ENCODE results near the gene CAMK2B.

Gene CAMK2B

GRCh38 chr7:44308596-44309270, 16.7 kb downstream of the CAMK2B start:
- no peak for DNase-seq

GRCh38 chr7:44307905-44308595, 17.3 kb downstream of the CAMK2B start:
- no peak for DNase-seq

- peak; percentile 5 for DNase-seq
Observed at GRCh38 chr7:44307301-44307900, 18.0 kb downstream of the CAMK2B start.

GRCh38 chr7:44306606-44307005, 18.8 kb downstream of the CAMK2B start:
- no peak for DNase-seq

- DNase-seq, result no peak
Observed at GRCh38 chr7:44305564-44306507, 19.6 kb downstream of the CAMK2B start.

GRCh38 chr7:44294325-44295069, 30.9 kb downstream of the CAMK2B start:
- DNase-seq, result no peak

GRCh38 chr7:44293561-44294324, 31.7 kb downstream of the CAMK2B start:
- no peak for DNase-seq

- DNase-seq, result no peak
Observed at GRCh38 chr7:44292876-44293560, 32.4 kb downstream of the CAMK2B start.

- DNase-seq, result no peak
Observed at GRCh38 chr7:44292420-44292817, 33.0 kb downstream of the CAMK2B start.

- no peak for DNase-seq
Observed at GRCh38 chr7:44291733-44292419, 33.5 kb downstream of the CAMK2B start.

- DNase-seq, result peak; percentile 19
Observed at GRCh38 chr7:44291066-44291732, 34.2 kb downstream of the CAMK2B start.

GRCh38 chr7:44290252-44290620, 35.2 kb downstream of the CAMK2B start:
- no peak for DNase-seq

GRCh38 chr7:44289341-44290251, 35.8 kb downstream of the CAMK2B start:
- DNase-seq, result no peak

GRCh38 chr7:44288811-44289340, 36.5 kb downstream of the CAMK2B start:
- no peak for DNase-seq

- no peak for DNase-seq
Observed at GRCh38 chr7:44288381-44288685, 37.1 kb downstream of the CAMK2B start.

GRCh38 chr7:44287488-44288380, 37.7 kb downstream of the CAMK2B start:
- no peak for DNase-seq

Measured in inflammatory macrophage treated with lipopolysaccharide for 4 hours (primary cell).